Heart right ventricle (tissue), 16 donors: ENCODE results near the gene ARSI. TPM values are rescaled to one million over a fixed set of nuclear protein-coding genes. Genes with fewer than 3 reads are reported as not detected.

Experiments used
- ATAC-seq, 8 donors: fragments of 200-7000 bp; cut with Tn5 transposase; one replicate each; pipeline ENCODE4 v1.9.1; 2020; ENCODE audit warnings: mild to moderate bottlenecking in 8 of 8, moderate library complexity in 8 of 8, moderate number of reproducible peaks in 1 of 8
- DNase-seq, 2 donors: peaks; one replicate each; pipeline ENCODE4 v3.0.0-alpha.2; 2020
- H3K27ac ChIP-seq, 10 donors: fragments of 200-600 bp; sonication (generic) in 2 of 10; one replicate each; pipeline versions ENCODE4 v1.5.0 to v1.8.0; 2020 to 2022; ENCODE audit warnings: mild to moderate bottlenecking in 3 of 10
- H3K27me3 ChIP-seq, 7 donors: fragments of 200-600 bp; one replicate each; pipeline ENCODE4 v1.8.0; 2021 to 2022; ENCODE audit warnings: mild to moderate bottlenecking in 2 of 7
- H3K36me3 ChIP-seq, 9 donors: fragments of 200-600 bp; sonication (generic) in 1 of 9; one replicate each; pipeline versions ENCODE4 v1.5.0 to v1.8.0; 2020 to 2022; ENCODE audit warnings: mild to moderate bottlenecking in 2 of 9
- H3K4me1 ChIP-seq, 9 donors: fragments of 200-600 bp; sonication (generic) in 1 of 9; one replicate each; pipeline versions ENCODE4 v1.5.0 to v1.8.0; 2020 to 2022; ENCODE audit warnings: mild to moderate bottlenecking in 4 of 9
- H3K4me3 ChIP-seq, 10 donors: fragments of 200-600 bp; sonication (generic) in 2 of 10; one replicate each; pipeline versions ENCODE4 v1.5.0 to v1.8.0; 2020 to 2022; ENCODE audit warnings: mild to moderate bottlenecking in 7 of 10, moderate library complexity in 2 of 10
- H3K9me3 ChIP-seq, 11 donors: fragments of 200-600 bp in 10 of 11; sonication (generic) in 2 of 11; one replicate each; pipeline versions ENCODE4 v1.5.0 to v1.8.0; 2013 to 2022; ENCODE audit warnings: mild to moderate bottlenecking in 2 of 11, control low read depth in 1 of 11, moderate library complexity in 1 of 11
- WGBS, 2 donors: extraction: QIAGEN DNeasy Blood & Tissue Kit; methylation state at CpG; one replicate each; pipeline ENCODE4 v1.1.7; 2013; ENCODE audit warnings: inconsistent platforms in 1 of 2; 5-methylcytosine and 5-hydroxymethylcytosine counted together
- intact Hi-C, 10 donors: fragments of 100-400 bp; cut with DNase I; formaldehyde crosslinking; loops; one replicate each; pipeline versions ENCODE4 v1.11.1 to v1.14.2; 2022
- polyA plus RNA-seq, 2 donors: library from polyadenylated mRNA; stranded (reverse); fragments of 200-250 nt; gene quantifications; one replicate each; pipeline ENCODE4 v1.2.3, GENCODE V29; 2013
- total RNA-seq, 10 donors: library from RNA; stranded (reverse); fragmentation: NEBNext Ultra II Directional in 3 of 10; extraction: Animal tissue kit (Norgen Biotek cat#: 25700) in 3 of 10; gene quantifications; one replicate each; pipeline versions ENCODE4 v1.2.1 to v1.2.4, GENCODE V29; 2021 to 2023
- TF ChIP-seq, protein P1 (sequence below), 9 donors: fragments of 200-600 bp; sonication (generic) in 2 of 9; IDR thresholded peaks; one replicate each; pipeline versions ENCODE4 v1.5.0 to v1.8.0; 2021 to 2022; ENCODE audit warnings: antibody characterized with exemption in 9 of 9, mild to moderate bottlenecking in 5 of 9, moderate library complexity in 1 of 9
- donor health status: Arrhythmogenic right ventricular cardiomyopathy.
- donor health status: ischemic (EF 13 %, LVEDD 7.1; RV severe dilation, severe dysfunction).
- donor health status: healthy with polysubstance abuse.
- donor health status: DM: no; HTN: yes; CAD: no.
- donor health status: DM: no; HTN: no; CAD: no.
- donor health status: ischemic (EF 25% LVEDD 6.9; RV normal size, moderate dysfunction).
- donor health status: ischemic (EF 25% LVEDD 5.7; RV mildly dilated, moderate dysfunction).
- donor health status: healthy.
- donor health status: DM: yes; HTN: yes; CAD: no.
- donor health status: Ischemic cardiomyopathy.
- donor health status: ischemic (EF 35%, LVEDD 5.7; RV mildly dilated, moderate dysfunction).
- donor health status: nonischemic (EF 11% LVEDD 7.7; RV severe dilation, severe dysfunction).
- donor health status: DM: yes; HTN: yes; CAD: no.
- donor health status: PGD.
- donor health status: ischemic (EF 29% LVEDD 5.4; RV normal size, mild dysfunction).
- donor health status: nonischemic (EF 23%, LVEDD 6.1; RV moderate dilation, normal function).

Gene ARSI
- total and polyA plus RNA-seq, 12 donors, result 0.11 to 0.65 (median 0.32) TPM; not detected in 2

- peaks cover 0 to 7% (median 0%) of the 10 kb centered on the region in 7 donors for H3K27me3 ChIP-seq
- H3K9me3 ChIP-seq, result no peaks in the 10 kb centered on the region
- ATAC-seq, result no peak
- no peak overlapping the region for H3K27ac ChIP-seq
- 86 to 90% methylated on average over 5 of the region's 5 CpGs for WGBS, 2 donors
- intact Hi-C loops, result no loop called here
- H3K4me3 ChIP-seq, result no peak overlapping the region
- TF ChIP-seq, protein P1, sequence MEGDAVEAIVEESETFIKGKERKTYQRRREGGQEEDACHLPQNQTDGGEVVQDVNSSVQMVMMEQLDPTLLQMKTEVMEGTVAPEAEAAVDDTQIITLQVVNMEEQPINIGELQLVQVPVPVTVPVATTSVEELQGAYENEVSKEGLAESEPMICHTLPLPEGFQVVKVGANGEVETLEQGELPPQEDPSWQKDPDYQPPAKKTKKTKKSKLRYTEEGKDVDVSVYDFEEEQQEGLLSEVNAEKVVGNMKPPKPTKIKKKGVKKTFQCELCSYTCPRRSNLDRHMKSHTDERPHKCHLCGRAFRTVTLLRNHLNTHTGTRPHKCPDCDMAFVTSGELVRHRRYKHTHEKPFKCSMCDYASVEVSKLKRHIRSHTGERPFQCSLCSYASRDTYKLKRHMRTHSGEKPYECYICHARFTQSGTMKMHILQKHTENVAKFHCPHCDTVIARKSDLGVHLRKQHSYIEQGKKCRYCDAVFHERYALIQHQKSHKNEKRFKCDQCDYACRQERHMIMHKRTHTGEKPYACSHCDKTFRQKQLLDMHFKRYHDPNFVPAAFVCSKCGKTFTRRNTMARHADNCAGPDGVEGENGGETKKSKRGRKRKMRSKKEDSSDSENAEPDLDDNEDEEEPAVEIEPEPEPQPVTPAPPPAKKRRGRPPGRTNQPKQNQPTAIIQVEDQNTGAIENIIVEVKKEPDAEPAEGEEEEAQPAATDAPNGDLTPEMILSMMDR (IDR thresholded peaks at IDR 0.05), result no peak
- peaks cover 0 to 4% (median 0%) of the 10 kb centered on the region in 9 donors for H3K4me1 ChIP-seq
- H3K36me3 ChIP-seq, result no peaks in the 10 kb centered on the region
- DNase-seq, result no peak
Observed at GRCh38 chr5:150310246-150310645, 7.5 kb upstream of the ARSI start.

GRCh38 chr5:150309886-150310239, 7.2 kb upstream of the ARSI start:
- Histone ChIP-seq H3K27me3 (peaks cover 0 to 7% (median 0%) of the 10 kb centered on the region in 7 donors), H3K36me3 (no peaks in the 10 kb centered on the region), H3K4me3 (no peak overlapping the region), H3K9me3 (no peaks in the 10 kb centered on the region), H3K4me1 (peaks cover 0 to 4% (median 0%) of the 10 kb centered on the region in 9 donors), H3K27ac (no peak overlapping the region)
- no peak for DNase-seq
- TF ChIP-seq, protein P1 (IDR thresholded peaks at IDR 0.05), result no peak
- ATAC-seq, result no peak
- WGBS, 2 donors, result 73 to 88% methylated on average over 1 of the region's 1 CpG
- intact Hi-C loops, result no loop called here

DNA sequence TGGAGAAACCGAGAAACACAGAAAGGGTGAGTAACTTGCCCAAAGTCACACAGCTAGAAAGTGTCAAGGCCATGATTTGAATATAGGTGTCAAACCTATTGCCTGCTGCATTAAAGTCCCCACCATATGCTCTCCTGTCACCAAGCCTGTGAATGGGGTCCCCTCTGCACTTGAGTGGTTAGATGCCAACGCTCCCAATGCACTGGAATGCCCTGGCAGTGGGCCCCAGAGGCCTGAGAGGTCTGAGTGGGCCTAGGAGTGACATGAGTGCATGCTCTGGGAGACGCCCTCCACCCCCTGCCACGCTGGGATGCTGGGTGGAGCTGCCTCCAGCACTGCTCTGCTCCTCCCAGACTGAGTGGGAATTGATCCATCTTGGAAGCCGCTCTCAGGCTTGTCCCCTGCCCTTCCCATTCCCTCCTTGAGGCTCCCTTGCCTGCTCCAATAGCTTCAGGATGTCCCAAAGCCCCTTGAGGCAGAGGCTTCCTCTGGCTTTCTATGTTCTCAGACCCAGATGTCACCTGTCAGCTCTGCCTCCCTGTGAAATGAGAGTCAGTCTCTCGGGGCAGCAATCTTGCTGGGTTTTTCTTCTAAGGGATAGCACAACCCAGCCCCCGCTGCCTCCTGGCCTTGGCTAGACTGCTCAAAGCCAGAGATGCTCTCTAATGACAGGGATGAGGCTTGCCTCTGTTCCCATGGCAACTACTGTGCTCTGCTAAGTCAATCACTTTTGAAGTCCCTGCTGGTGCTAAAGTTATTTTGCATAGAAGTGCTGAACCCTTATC, 6.6 kb upstream of the ARSI start:
- no peak overlapping the region for H3K27ac ChIP-seq
- H3K36me3 ChIP-seq, result no peaks in the 10 kb centered on the region
- TF ChIP-seq, protein P1 (IDR thresholded peaks at IDR 0.05), result no peak
- H3K4me1 ChIP-seq, result peaks cover 0 to 8% (median 0%) of the 10 kb centered on the region in 9 donors
- peak in 2 of 8 donors; percentile 22 to 64 for ATAC-seq
- DNase-seq, result no peak
- H3K4me3 ChIP-seq, result no peak overlapping the region
- peaks cover 0 to 7% (median 0%) of the 10 kb centered on the region in 7 donors for H3K27me3 ChIP-seq
- no peaks in the 10 kb centered on the region for H3K9me3 ChIP-seq
- WGBS, 2 donors, result 55 to 62% methylated on average over 7 of the region's 7 CpGs
- intact Hi-C loops, result no loop called here

DNA sequence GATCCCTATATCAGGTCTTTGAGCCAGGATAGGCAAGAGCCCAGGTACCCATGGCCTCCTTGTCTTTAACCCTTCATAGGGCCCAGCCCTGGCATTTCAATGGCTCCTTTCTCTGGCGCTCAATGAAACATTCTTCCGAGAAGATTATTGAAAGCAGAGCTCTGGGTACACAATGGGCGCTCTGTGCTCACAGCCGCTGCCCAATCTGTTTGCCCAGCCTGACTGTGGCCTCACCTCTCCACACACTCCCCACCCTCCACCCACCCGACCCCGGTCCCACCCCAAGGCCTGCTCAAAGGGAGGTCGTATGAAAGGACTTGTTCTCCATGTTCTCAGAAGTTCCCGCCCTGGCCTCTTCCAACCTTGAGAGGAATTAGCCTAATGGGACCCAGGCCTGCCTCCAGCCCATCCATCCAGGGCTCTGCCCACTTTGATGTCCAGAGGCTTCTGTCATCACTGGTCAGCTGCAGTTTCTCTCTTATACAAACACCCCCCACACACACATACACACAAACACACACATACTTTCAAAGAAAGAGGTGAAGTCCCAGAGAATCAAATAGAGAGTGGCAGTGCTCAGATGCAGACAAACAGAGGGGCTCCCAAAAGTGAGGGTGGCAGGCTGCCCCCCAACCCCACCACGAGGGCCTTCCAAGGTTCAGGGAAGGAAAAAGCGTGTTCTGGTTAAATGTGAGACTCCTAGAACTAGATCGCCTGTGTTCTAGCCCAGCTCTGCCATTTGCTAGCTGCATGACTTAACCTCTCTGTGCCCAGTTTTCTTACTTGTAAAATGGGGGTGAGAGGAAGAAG, 5.1 kb upstream of the ARSI start:
- intact Hi-C loops, result no loop called here
- no peak overlapping the region for H3K4me3 ChIP-seq
- ATAC-seq (no peak), DNase-seq (no peak)
- H3K27me3 ChIP-seq, result peaks cover 0 to 17% (median 6%) of the 10 kb centered on the region in 7 donors
- 79 to 82% methylated on average over 11 of the region's 11 CpGs for WGBS, 2 donors
- H3K27ac ChIP-seq, result no peak overlapping the region
- H3K36me3 ChIP-seq, result no peaks in the 10 kb centered on the region
- H3K4me1 ChIP-seq, result peaks cover 0 to 17% (median 4%) of the 10 kb centered on the region in 9 donors
- TF ChIP-seq, protein P1 (IDR thresholded peaks at IDR 0.05), result no peak
- H3K9me3 ChIP-seq, result no peaks in the 10 kb centered on the region
